SK-N-DZ (cell line): Measurements from ENCODE around the gene SLC11A1. TPM values are rescaled to one million over a fixed set of nuclear protein-coding genes. Genes with fewer than 3 reads are reported as not detected.

Experiments used
- DNase-seq: peaks from one replicate; pipeline ENCODE4 v3.0.0-alpha.2; 2015; ENCODE audit warnings: low spot score
- polyA plus RNA-seq, 2 experiments: library from polyadenylated mRNA; depleted of rRNA; stranded (reverse); fragments of >200 nt; gene quantifications; 2 replicates each; pipeline ENCODE4 v1.2.3, GENCODE V29; 2014

SLC11A1 gene, protein sequence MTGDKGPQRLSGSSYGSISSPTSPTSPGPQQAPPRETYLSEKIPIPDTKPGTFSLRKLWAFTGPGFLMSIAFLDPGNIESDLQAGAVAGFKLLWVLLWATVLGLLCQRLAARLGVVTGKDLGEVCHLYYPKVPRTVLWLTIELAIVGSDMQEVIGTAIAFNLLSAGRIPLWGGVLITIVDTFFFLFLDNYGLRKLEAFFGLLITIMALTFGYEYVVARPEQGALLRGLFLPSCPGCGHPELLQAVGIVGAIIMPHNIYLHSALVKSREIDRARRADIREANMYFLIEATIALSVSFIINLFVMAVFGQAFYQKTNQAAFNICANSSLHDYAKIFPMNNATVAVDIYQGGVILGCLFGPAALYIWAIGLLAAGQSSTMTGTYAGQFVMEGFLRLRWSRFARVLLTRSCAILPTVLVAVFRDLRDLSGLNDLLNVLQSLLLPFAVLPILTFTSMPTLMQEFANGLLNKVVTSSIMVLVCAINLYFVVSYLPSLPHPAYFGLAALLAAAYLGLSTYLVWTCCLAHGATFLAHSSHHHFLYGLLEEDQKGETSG
- not detected in 2 replicates for polyA plus RNA-seq (2014; cell fraction: cytosol; rRNA removed)
- not detected in 2 replicates for polyA plus RNA-seq (2014; cell fraction: nucleus; rRNA removed)

GRCh38 chr2:218381916-218382366 lies at the start of gene SLC11A1:
TSS of gene SLC11A1 (plus strand) at chr2:218382273. CDS start at chr2:218382369, 96 bp downstream.
- no peak for DNase-seq

- no peak for DNase-seq
Measured at GRCh38 chr2:218332288-218332687, 49.8 kb upstream of the SLC11A1 start.

DNA sequence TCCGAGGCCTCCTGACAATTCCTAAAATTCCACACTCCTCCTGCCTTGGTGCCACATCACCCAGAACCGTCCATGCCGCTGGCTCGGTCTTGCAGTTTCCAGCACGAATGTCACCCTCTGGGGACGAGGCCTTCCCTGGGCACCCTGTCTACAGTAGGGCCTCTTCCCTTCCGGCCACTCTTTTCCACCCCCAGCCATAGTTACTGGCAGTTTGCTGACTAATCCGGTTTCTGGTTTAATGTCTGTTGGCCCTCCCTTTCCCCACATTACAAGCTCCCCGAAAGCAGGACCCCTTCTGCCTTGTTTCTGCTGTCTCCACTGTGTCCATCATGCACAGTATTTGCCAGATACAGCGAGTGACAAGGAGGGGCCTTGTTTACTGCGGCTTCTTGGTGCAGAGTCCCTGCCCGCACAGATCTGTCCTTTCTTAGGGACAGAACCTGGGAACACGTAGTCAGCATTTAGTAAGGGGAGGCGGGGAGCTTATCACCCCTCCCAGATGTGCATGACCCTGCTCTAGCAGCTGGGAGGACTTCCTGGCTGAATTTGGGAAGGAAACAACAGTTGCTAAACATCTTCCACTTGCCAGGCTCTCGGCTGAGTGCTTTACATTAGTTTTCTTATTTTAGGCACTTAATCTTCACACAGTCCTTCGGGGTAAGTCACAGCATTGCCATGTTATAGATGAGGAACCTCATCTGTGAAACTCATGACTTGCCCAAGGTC lies 49.0 kb upstream of the SLC11A1 start:
- no peak for DNase-seq

GRCh38 chr2:218334531-218334930 lies 47.5 kb upstream of the SLC11A1 start:
- DNase-seq = no peak

GRCh38 chr2:218340656-218341055 lies 41.4 kb upstream of the SLC11A1 start:
- DNase-seq = no peak

DNA sequence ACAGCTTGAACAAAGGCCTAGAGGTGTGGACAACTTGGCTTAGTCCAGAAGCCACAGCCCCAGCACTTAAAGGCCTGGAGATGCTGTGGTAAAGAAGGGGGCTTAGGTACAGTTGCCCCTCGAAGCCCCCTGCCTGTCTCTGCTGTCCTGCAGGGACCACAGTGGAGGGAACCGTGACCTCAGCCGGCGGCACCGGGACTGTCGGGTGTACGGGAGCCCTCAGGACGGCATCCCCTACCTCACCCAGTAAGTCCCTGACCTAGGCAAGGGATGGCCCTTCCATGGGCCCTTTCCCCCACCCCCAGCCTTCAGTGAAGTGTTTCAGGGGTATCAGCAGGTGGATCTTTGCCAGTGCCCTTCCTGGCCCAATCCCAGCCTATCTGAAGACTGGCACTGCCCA lies 40.7 kb upstream of the SLC11A1 start:
- DNase-seq = no peak

- DNase-seq = no peak
Measured at GRCh38 chr2:218342837-218343236, 39.2 kb upstream of the SLC11A1 start.

DNA sequence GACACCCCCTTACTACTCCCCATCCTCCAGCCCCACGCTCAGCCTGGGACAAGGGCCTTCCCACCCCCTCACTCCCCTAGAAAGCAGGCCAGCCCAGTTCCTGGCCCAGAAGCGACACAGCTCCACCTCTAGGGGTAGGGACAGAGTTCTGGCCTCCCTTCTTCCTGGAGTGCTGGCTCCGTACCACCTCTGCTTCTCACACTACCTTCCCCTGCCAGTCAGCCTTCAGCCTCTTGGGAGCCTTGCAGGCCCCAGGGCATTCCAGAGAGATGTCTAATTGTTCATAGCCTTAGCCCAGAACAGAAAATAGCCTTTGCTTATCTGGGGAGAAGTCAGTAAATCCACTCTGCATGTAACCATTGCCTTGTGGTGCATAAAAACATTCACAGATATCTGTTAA lies 38.5 kb upstream of the SLC11A1 start:
- DNase-seq = no peak

DNA sequence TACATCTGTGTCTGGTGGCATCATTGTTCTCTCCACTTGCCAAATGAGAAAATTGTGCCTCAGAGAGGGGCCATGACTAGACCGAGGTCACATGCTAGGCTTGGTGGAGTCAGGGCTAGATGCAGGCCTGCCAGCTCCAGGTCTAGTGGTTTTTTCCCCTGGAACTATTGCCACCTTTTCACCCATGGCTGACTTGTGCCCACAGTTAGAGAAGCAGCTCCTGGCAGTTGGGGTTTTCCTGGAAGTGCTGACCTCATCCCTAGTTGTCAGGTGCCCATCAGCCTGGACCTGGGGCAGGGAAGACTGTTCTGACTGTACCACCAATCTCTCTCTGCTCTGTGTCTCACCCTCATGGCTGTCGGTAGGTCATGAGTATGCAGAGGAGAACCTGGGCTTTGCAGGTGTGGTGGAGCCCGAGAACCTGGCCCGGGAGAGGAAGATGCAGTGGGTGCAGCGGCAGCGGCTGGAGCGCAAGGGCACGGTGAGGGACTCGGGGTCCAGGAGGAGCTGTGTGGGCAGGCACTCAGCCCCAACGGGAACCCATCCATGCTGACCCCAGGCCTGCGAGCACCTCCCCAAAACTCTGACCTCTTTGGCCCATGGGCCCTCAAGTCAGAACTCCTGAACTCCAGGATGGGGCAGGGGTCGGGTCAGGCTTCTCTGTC lies 37.9 kb upstream of the SLC11A1 start:
- no peak for DNase-seq

DNA sequence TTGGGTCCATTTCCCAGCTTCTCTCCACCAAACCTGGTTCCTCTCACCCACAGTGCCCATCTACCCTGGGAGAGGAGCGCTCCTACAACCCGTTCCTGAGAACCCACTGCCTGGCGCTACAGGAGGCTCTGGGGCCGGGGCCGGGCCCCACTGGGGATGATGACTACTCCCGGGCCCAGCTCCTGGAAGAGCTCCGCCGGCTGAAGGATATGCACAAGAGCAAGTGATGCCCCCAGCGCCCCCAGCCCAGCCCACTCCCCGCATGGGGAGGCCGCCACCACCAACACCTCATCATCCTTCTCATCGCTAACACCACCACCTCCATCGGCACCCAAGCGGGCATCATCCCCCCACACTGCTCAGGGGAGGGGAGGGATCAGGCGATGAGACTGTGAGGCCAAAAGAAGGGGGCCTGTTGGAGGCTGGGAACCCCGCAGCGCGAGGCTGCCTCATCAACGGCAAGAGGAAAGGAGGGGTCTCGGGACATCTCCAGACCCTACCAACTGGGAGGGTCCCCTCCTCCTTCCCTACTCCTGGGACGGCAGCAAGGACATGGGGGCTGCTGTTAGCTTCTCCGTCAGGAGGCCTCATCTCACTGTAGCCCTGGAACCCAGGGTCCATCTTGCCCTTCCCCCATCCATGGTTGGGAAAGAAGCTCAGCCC lies 37.2 kb upstream of the SLC11A1 start:
- no peak for DNase-seq

DNA sequence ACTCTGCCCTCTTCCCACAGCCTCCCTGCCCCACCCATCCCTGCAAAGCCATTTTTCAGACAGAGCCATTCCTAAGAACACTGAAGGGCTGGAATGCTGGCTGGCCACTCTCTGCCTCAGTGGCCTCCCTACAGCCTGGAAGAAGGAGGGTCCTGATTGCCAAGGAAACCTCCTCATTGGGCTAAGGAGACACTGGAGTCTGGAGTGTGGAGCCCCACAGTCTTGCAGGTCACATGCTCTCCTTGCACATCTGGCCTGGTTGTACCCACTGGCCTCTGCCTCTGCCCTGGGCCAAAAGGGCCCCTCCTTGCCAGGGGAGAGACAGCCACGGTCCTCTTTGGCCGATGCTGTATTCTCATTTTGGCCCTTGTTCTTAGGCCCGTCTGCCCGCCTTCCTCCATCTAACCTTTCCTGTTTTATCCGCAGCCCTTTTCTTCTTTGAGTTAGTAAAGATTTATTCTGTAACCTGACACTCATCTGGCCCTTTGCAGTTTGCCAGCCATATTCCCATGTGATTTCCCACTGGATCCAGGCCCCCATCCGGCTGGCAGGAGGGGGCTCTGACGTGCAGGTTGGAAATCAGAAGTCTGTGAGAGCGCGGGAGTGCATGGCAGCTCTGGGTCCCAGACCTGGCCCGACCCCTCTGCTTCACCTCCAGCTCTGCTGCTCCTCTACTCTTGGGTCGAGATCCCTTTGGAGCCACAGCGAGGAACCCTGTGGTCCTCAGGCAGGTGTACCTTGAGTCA lies 36.4 kb upstream of the SLC11A1 start:
- peak; percentile 31 for DNase-seq

DNA sequence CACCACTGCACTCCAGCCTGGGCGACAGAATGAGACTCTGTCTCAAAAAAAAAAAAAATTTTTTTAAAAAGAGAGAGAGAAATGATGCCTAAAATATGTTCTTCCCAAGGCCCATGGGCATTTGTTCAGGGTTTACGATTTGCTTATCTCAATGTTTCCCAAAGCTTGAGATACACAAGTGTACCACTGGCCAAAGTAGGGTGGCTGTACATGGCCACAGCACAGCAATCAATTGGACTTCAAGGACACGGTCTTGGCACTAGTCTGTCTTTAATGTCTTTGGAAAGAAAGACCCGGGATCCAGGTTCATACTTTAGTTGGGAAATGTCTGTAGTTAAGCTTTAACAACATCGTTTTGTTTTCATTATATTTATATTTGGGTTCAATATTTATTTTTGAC lies 34.9 kb upstream of the SLC11A1 start:
- no peak for DNase-seq

- DNase-seq = no peak
Measured at GRCh38 chr2:218354045-218354444, 28.0 kb upstream of the SLC11A1 start.

GRCh38 chr2:218354850-218355443 lies 27.1 kb upstream of the SLC11A1 start:
- DNase-seq = no peak

DNA sequence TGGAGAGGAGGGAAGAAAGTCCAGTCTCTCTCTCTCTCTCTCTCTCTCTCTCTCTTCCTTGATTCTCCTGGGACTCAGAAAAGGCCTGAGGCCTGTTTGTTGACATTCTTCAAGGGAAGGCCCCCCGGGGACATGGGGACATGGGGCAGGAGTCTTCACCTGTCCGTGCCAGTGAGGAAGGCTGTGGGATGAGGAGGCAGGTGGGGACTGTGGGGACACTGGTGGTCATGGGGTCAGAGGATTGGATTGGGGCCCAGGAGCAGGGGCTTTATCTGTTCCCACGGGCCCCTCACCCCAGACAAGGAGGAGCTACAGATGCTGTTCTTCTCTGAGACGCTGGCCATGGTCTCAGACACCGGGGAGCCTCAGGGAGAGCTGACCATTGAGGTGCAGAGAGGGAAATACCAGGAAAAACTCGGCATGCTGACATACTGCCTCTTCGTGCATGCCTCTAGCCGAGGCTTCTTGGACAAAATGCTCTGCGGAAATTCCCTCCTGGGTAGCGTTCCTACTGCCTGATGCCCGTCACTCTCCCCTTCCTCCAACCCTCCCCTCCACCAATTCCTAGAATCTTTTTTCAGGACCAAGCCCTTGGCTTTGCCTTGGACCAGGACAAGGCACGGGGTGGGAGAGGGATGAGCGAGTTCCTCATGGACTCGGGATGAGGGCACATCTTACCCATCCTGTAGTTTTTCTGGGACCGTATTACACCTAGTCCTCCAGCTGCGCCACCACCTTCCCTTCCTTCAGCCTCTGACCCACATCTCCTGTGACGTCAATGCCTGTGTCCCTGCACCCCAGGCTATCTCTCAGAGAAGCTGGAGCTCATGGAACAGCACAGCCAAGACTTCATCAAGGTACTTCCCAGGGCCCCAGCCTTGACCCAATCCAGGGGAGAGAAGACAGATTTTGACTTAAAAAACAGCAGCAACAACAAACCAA lies 24.6 kb upstream of the SLC11A1 start:
- DNase-seq = no peak

GRCh38 chr2:218360453-218360852 lies 21.6 kb upstream of the SLC11A1 start:
- DNase-seq = no peak

- DNase-seq = no peak
Measured at GRCh38 chr2:218362606-218363005, 19.5 kb upstream of the SLC11A1 start.

GRCh38 chr2:218363736-218364135 lies 18.3 kb upstream of the SLC11A1 start:
- no peak for DNase-seq

- DNase-seq = no peak
Measured at GRCh38 chr2:218364196-218364595, 17.9 kb upstream of the SLC11A1 start.
